Measurements from ENCODE around the gene RPS6KA6. TPM values are rescaled to one million over a fixed set of nuclear protein-coding genes. Genes with fewer than 3 reads are reported as not detected.

Gene RPS6KA6
- not detected for total RNA-seq

GRCh38 chrX:84187533-84188319 is at the start of gene RPS6KA6:
Gene RPS6KA6, minus strand, starts transcription at chrX:84188199. Its CDS starts 300 bp downstream, at chrX:84187899.
- DNase-seq = no peak

GRCh38 chrX:84224741-84225140 is 36.7 kb upstream of the RPS6KA6 start:
- no peak for DNase-seq

- no peak for DNase-seq
Observed at GRCh38 chrX:84223261-84223660, 35.3 kb upstream of the RPS6KA6 start.

GRCh38 chrX:84221181-84221580 is 33.2 kb upstream of the RPS6KA6 start:
- no peak for DNase-seq

- no peak for DNase-seq
Observed at GRCh38 chrX:84219551-84219950, 31.6 kb upstream of the RPS6KA6 start.

- DNase-seq = no peak
Observed at GRCh38 chrX:84218726-84219125, 30.7 kb upstream of the RPS6KA6 start.

- no peak for DNase-seq
Observed at GRCh38 chrX:84216881-84217280, 28.9 kb upstream of the RPS6KA6 start.

- no peak for DNase-seq
Observed at GRCh38 chrX:84216406-84216805, 28.4 kb upstream of the RPS6KA6 start.

- no peak for DNase-seq
Observed at GRCh38 chrX:84205276-84205675, 17.3 kb upstream of the RPS6KA6 start.

GRCh38 chrX:84199688-84200087 is 11.7 kb upstream of the RPS6KA6 start:
- DNase-seq = no peak

GRCh38 chrX:84197550-84197949 is 9.6 kb upstream of the RPS6KA6 start:
- no peak for DNase-seq

- DNase-seq = no peak
Observed at GRCh38 chrX:84192006-84192405, 4.0 kb upstream of the RPS6KA6 start.

- no peak for DNase-seq
Observed at GRCh38 chrX:84189125-84189524, 1.1 kb upstream of the RPS6KA6 start.

- no peak for DNase-seq
Observed at GRCh38 chrX:84188320-84188834, 378 bp upstream of the RPS6KA6 start.

- no peak for DNase-seq
Observed at GRCh38 chrX:84186603-84187532, 1.1 kb downstream of the RPS6KA6 start.

GRCh38 chrX:84182516-84182915 is 5.5 kb downstream of the RPS6KA6 start:
- no peak for DNase-seq

- no peak for DNase-seq
Observed at GRCh38 chrX:84175958-84176357, 12.0 kb downstream of the RPS6KA6 start.

- no peak for DNase-seq
Observed at GRCh38 chrX:84175274-84175673, 12.7 kb downstream of the RPS6KA6 start.

- DNase-seq = no peak
Observed at GRCh38 chrX:84174348-84174747, 13.7 kb downstream of the RPS6KA6 start.

- DNase-seq = no peak
Observed at GRCh38 chrX:84170931-84171330, 17.1 kb downstream of the RPS6KA6 start.

GRCh38 chrX:84168574-84168973 is 19.4 kb downstream of the RPS6KA6 start:
- DNase-seq = no peak

- no peak for DNase-seq
Observed at GRCh38 chrX:84168095-84168494, 19.9 kb downstream of the RPS6KA6 start.

GRCh38 chrX:84165711-84166110 is 22.3 kb downstream of the RPS6KA6 start:
- no peak for DNase-seq

GRCh38 chrX:84162401-84162800 is 25.6 kb downstream of the RPS6KA6 start:
- DNase-seq = no peak
